HEK293 (cell line): Measurements from ENCODE around the gene APRT.

Experiments
- EGR2 ChIP-seq: fragments of 450-650 bp; formaldehyde crosslinking; IDR thresholded peaks from 2 replicates; pipeline ENCODE4 v1.5.1; 2016; ENCODE audit warnings: low read depth, missing biosample characterization, missing genetic modification characterization
- ZNF610 ChIP-seq: fragments of 450-650 bp; formaldehyde crosslinking; IDR thresholded peaks from 2 replicates; pipeline ENCODE4 v1.5.1; 2016; ENCODE audit warnings: missing biosample characterization, missing genetic modification characterization, borderline replicate concordance
- TF ChIP-seq, protein P1 (sequence below): fragments of 450-650 bp; formaldehyde crosslinking; IDR thresholded peaks from 2 replicates; pipeline ENCODE4 v1.5.1; 2016; ENCODE audit warnings: missing biosample characterization, missing genetic modification characterization

- TF ChIP-seq EGR2, result no peak
- TF ChIP-seq, protein P1, sequence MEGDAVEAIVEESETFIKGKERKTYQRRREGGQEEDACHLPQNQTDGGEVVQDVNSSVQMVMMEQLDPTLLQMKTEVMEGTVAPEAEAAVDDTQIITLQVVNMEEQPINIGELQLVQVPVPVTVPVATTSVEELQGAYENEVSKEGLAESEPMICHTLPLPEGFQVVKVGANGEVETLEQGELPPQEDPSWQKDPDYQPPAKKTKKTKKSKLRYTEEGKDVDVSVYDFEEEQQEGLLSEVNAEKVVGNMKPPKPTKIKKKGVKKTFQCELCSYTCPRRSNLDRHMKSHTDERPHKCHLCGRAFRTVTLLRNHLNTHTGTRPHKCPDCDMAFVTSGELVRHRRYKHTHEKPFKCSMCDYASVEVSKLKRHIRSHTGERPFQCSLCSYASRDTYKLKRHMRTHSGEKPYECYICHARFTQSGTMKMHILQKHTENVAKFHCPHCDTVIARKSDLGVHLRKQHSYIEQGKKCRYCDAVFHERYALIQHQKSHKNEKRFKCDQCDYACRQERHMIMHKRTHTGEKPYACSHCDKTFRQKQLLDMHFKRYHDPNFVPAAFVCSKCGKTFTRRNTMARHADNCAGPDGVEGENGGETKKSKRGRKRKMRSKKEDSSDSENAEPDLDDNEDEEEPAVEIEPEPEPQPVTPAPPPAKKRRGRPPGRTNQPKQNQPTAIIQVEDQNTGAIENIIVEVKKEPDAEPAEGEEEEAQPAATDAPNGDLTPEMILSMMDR (tag by site-specific recombination), result no peak
- no peak for TF ChIP-seq ZNF610 (tag by site-specific recombination)
Measured at GRCh38 chr16:88774544-88775393, 37.0 kb downstream of the APRT start.
